HepG2 (cell line): ENCODE measurements around the gene DIPK1C. TPM values are rescaled to one million over a fixed set of nuclear protein-coding genes. Genes with fewer than 3 reads are reported as not detected.

Source experiments
- ATAC-seq: fragments of 200-7000 bp; cut with Tn5 transposase; 3 replicates; pipeline ENCODE4 v1.9.1; 2020; ENCODE audit warnings: mild to moderate bottlenecking, moderate library complexity
- BruUV-seq: library from RNA; stranded (reverse); fragments of 400-500 nt; replicated peaks from 2 replicates; lab custom pipeline; 2021; lab: Mats Ljungman, UMichigan
- CTCF ChIA-PET: fragments of 300-600 bp; formaldehyde crosslinking; extraction: SDS; loops from one replicate; lab custom pipeline; 2021; ENCODE audit warnings: low total read pairs, inconsistent platforms, low intra/inter-chr PET ratio; lab: Yijun Ruan, JAX
- POLR2A ChIA-PET: fragments of 350-600 bp; sonication (Branson Sonifier 250); formaldehyde crosslinking; loops from one replicate; lab custom pipeline; 2020; ENCODE audit warnings: antibody characterized with exemption, inconsistent platforms; lab: Yijun Ruan, JAX
- DNase-seq: peaks from one replicate; pipeline ENCODE4 v3.0.0-alpha.2; 2015; ENCODE audit warnings: low spot score
- FAIRE-seq: peaks from 3 replicates; lab custom pipeline; 2011; peaks lifted over from hg19 to GRCh38; lab: Jason Lieb, UNC
- H2AFZ ChIP-seq: one replicate; pipeline ENCODE4 v1.6.1; 2011; ENCODE audit warnings: low read length, inconsistent platforms
- H3K27ac ChIP-seq: fragments of 300-600 bp; 3 replicates; pipeline ENCODE4 v1.8.0; 2011; ENCODE audit warnings: mixed run types, mild to moderate bottlenecking, mixed read lengths, low read length, inconsistent platforms; ENCODE audit not compliant: insufficient read depth; ENCODE audit errors: extremely low read length
- H3K27me3 ChIP-seq, 2 experiments: fragments of 200-600 bp in 1 of 2; 2 replicates in 1 of 2; 3 replicates in 1 of 2; pipeline versions ENCODE4 v1.6.0 to v1.8.0; 2011; ENCODE audit warnings: low read length in 2 of 2, mild to moderate bottlenecking in 2 of 2, moderate library complexity in 2 of 2, inconsistent platforms in 1 of 2; ENCODE audit not compliant: insufficient read depth in 2 of 2, control insufficient read depth in 1 of 2
- H3K36me3 ChIP-seq, 2 experiments: fragments of 200-600 bp in 1 of 2; replicated peaks in 1 of 2; 2 replicates in 1 of 2; 3 replicates in 1 of 2; pipeline versions ENCODE4 v1.5.1 to v1.8.0; 2011; ENCODE audit warnings: low read length in 2 of 2, inconsistent platforms in 1 of 2; ENCODE audit not compliant: insufficient read depth in 2 of 2, control insufficient read depth in 1 of 2
- H3K4me1 ChIP-seq: 2 replicates; pipeline ENCODE4 v1.5.1; 2012; ENCODE audit warnings: low read length, inconsistent platforms; ENCODE audit not compliant: insufficient read depth
- H3K4me2 ChIP-seq: 2 replicates; pipeline ENCODE4 v1.6.0; 2011; ENCODE audit warnings: low read depth, low read length, inconsistent platforms
- H3K4me3 ChIP-seq, 3 experiments: fragments of 200-600 bp in 1 of 3; sonication (generic), shearing (Covaris generic) in 1 of 3; replicated peaks in 1 of 3; 2 replicates each; pipeline ENCODE4 v1.5.1; 2011 to 2016; ENCODE audit warnings: low read length in 3 of 3, inconsistent platforms in 2 of 3, low read depth in 2 of 3, mild to moderate bottlenecking in 2 of 3, control low read depth in 1 of 3, mixed read lengths in 1 of 3; ENCODE audit not compliant: insufficient read depth in 1 of 3
- H3K79me2 ChIP-seq: one replicate; pipeline ENCODE4 v1.6.1; 2011; ENCODE audit warnings: low read length, inconsistent platforms; ENCODE audit not compliant: insufficient read depth
- H3K9ac ChIP-seq: 2 replicates; pipeline ENCODE4 v1.6.0; 2011; ENCODE audit warnings: mild to moderate bottlenecking, low read depth, low read length, inconsistent platforms; ENCODE audit not compliant: insufficient read depth
- H3K9me3 ChIP-seq: 2 replicates; pipeline ENCODE4 v1.5.1; 2012; ENCODE audit warnings: mild to moderate bottlenecking, low read length
- H4K20me1 ChIP-seq: 2 replicates; pipeline ENCODE4 v1.6.0; 2011; ENCODE audit warnings: inconsistent platforms, mild to moderate bottlenecking, low read length, moderate library complexity; ENCODE audit not compliant: insufficient read depth
- CBX1 ChIP-seq: IDR thresholded peaks from one replicate; pipeline ENCODE4 v1.6.1; 2016; ENCODE audit warnings: antibody characterized with exemption, low read depth
- CHCHD3 ChIP-seq: sonication (generic); formaldehyde crosslinking; IDR thresholded peaks from 2 replicates; pipeline ENCODE4 v1.8.0; 2022; ENCODE audit warnings: mild to moderate bottlenecking, missing genetic modification reagents, moderate library complexity
- DNMT1 ChIP-seq: sonication (generic); formaldehyde crosslinking; IDR thresholded peaks from 2 replicates; pipeline ENCODE4 v1.5.1; 2020; ENCODE audit warnings: mild to moderate bottlenecking, missing genetic modification reagents
- EHMT2 ChIP-seq: fragments of 200-600 bp; sonication (generic); IDR thresholded peaks from 2 replicates; pipeline ENCODE4 v1.7.0; 2017; ENCODE audit warnings: antibody characterized with exemption, low read depth, low read length, borderline replicate concordance
- MEF2D ChIP-seq: sonication (generic); formaldehyde crosslinking; IDR thresholded peaks from 2 replicates; pipeline ENCODE4 v1.5.1; 2020; ENCODE audit warnings: mild to moderate bottlenecking, missing genetic modification reagents
- NFYC ChIP-seq: IDR thresholded peaks from 2 replicates; pipeline ENCODE4 v1.6.1; 2016; ENCODE audit warnings: missing genetic modification reagents, missing compliant biosample characterization
- PATZ1 ChIP-seq: sonication (generic); formaldehyde crosslinking; IDR thresholded peaks from 2 replicates; pipeline ENCODE4 v1.4.0; 2020; ENCODE audit warnings: missing genetic modification reagents
- RBFOX2 ChIP-seq: fragments of 200-400 bp; formaldehyde crosslinking; IDR thresholded peaks from 2 replicates; pipeline ENCODE4 v1.6.1; 2017; ENCODE audit warnings: low read depth, mild to moderate bottlenecking, low read length
- SIX1 ChIP-seq: sonication (generic); formaldehyde crosslinking; IDR thresholded peaks from 2 replicates; pipeline ENCODE4 v1.4.0; 2020; ENCODE audit warnings: missing genetic modification reagents, borderline replicate concordance
- SMARCC2 ChIP-seq: fragments of 450-650 bp; IDR thresholded peaks from 2 replicates; pipeline ENCODE4 v1.6.1; 2017; ENCODE audit warnings: antibody characterized with exemption, mild to moderate bottlenecking
- ZIK1 ChIP-seq: sonication (generic); formaldehyde crosslinking; IDR thresholded peaks from 2 replicates; pipeline ENCODE4 v1.5.0; 2020; ENCODE audit warnings: mild to moderate bottlenecking, low read depth, missing genetic modification reagents, borderline replicate concordance
- ZNF10 ChIP-seq: sonication (generic); formaldehyde crosslinking; IDR thresholded peaks from 2 replicates; pipeline ENCODE4 v1.4.0; 2020; ENCODE audit warnings: mild to moderate bottlenecking, low read depth, missing genetic modification reagents, borderline replicate concordance
- ZNF644 ChIP-seq: IDR thresholded peaks from 2 replicates; pipeline ENCODE4 v1.6.1; 2016; ENCODE audit warnings: low read depth
- ZSCAN9 ChIP-seq: IDR thresholded peaks from 2 replicates; pipeline ENCODE4 v1.6.1; 2016; ENCODE audit warnings: borderline replicate concordance
- WGBS: methylation state at CpG from one replicate; pipeline ENCODE4 v1.1.6; 2017; ENCODE audit warnings: low lambda C conversion rate; 5-methylcytosine and 5-hydroxymethylcytosine counted together
- in situ Hi-C: cut with HindIII; loops from 2 replicates; pipeline ENCODE4 v1.10.0; 2017; ENCODE audit warnings: low pct_unique_long_range_greater_than_20kb; ENCODE audit not compliant: extremely low pct_ligation_motif_present
- intact Hi-C: fragments of 100-400 bp; cut with micrococcal nuclease; formaldehyde crosslinking; loops from one replicate; pipeline ENCODE4 v1.10.0; 2022; ENCODE audit not compliant: unreplicated experiment
- polyA plus RNA-seq, 8 experiments: library from polyadenylated mRNA; depleted of rRNA in 3 of 8; stranded (reverse) in 7 of 8; unstranded in 1 of 8; fragments of >200 nt; fragmentation: Illumina TruSeq in 4 of 8; extraction: Trizol in 4 of 8; gene quantifications; 2 replicates each; pipeline versions ENCODE4 v1.2.1 to v1.2.3, GENCODE V29; 2011 to 2016; ENCODE audit warnings: low read depth in 4 of 8, missing spikeins in 1 of 8, mixed read lengths in 1 of 8; ENCODE audit not compliant: insufficient read depth in 1 of 8
- total RNA-seq, 5 experiments: library from RNA; depleted of rRNA; stranded (reverse); fragments of >200 nt; fragmentation: Illumina TruSeq; extraction: Trizol; gene quantifications; 2 replicates each; pipeline ENCODE4 v1.2.3, GENCODE V29; 2016; ENCODE audit warnings: low read depth in 1 of 5

Gene DIPK1C
- total and polyA plus RNA-seq, 2 of the 13 experiments (the other 11 are each of a cell fraction or from before 2014, with no cell fraction given): 1.8 TPM; not detected in 1

- H4K20me1 ChIP-seq: no peaks in the 10 kb centered on the region
- WGBS: 0% methylated on average over 2 of the region's 2 CpGs
- in situ Hi-C loops: no loop called here
- H3K27ac ChIP-seq: no peak overlapping the region
- TF ChIP-seq SMARCC2 (no peak), NFYC (no peak), CHCHD3 (no peak), CBX1 (no peak), PATZ1 (CRISPR knock-in tag) (no peak), ZIK1 (CRISPR knock-in tag) (no peak), RBFOX2 (no peak), SIX1 (no peak), MEF2D (CRISPR knock-in tag) (no peak), ZNF644 (CRISPR knock-in tag) (no peak), EHMT2 (no peak), DNMT1 (CRISPR knock-in tag) (no peak), ZSCAN9 (CRISPR knock-in tag) (no peak), ZNF10 (CRISPR knock-in tag) (no peak)
- no peaks in the 10 kb centered on the region for H3K4me1 ChIP-seq
- H2AFZ ChIP-seq: no peak overlapping the region
- DNase-seq (no peak), FAIRE-seq (no peak), ATAC-seq (no peak)
- POLR2A ChIA-PET: no interaction called here
- H3K9me3 ChIP-seq: no peaks in the 10 kb centered on the region
- CTCF ChIA-PET: no interaction called here
- H3K9ac ChIP-seq: no peak overlapping the region
- intact Hi-C loops: no loop called here
- H3K79me2 ChIP-seq: no peaks in the 10 kb centered on the region
- H3K36me3 ChIP-seq: no peaks in the 10 kb centered on the region
- H3K4me3 ChIP-seq: no peak overlapping the region
- H3K4me2 ChIP-seq: no peak overlapping the region
- H3K27me3 ChIP-seq: peaks cover 4 to 30% of the 10 kb centered on the region in 2 experiments; a peak in 3 of 5 replicates
- no TSS peak for BruUV-seq
These were observed 39.1 kb downstream of the DIPK1C start for GRCh38 chr18:74418023-74418422.
